Small intestine (tissue), 4 donors: ENCODE results near the gene BUB3. TPM values are rescaled to one million over a fixed set of nuclear protein-coding genes. Genes with fewer than 3 reads are reported as not detected.

Source experiments
- polyA plus RNA-seq, 4 donors: library from polyadenylated mRNA; stranded (reverse) in 3 of 4; unstranded in 1 of 4; fragments of 200-250 nt in 3 of 4; fragments of 120-200 nt in 1 of 4; gene quantifications; one replicate each; pipeline versions ENCODE4 v1.2.1 to v1.2.3, GENCODE V29; 2013
- donor health status: healthy with polysubstance abuse.
- donor health status: Bipolar disorder and iron deficiency.
- donor health status: healthy.

The BUB3 gene
- polyA plus RNA-seq, 4 donors: 37.6 to 83.6 (median 63.8) TPM

Other genes with a start within 250 kb of the BUB3 start
- not detected for gene FAM24A, start 243.8 kb upstream of the BUB3 start, polyA plus RNA-seq
- 1 to 10 TPM; 2.7 to 9.1 (median 4.8) TPM for gene C10orf88, start 200.2 kb upstream of the BUB3 start, polyA plus RNA-seq
- gene PSTK, start 174.0 kb upstream of the BUB3 start, polyA plus RNA-seq: 1 to 10 TPM; 1.4 to 6.1 (median 2.9) TPM
- 10 to 100 TPM in 2 of 4 donors, 1 to 10 TPM in 2; 5.1 to 17.3 (median 12.0) TPM for gene IKZF5, start 145.6 kb upstream of the BUB3 start, polyA plus RNA-seq
- gene ACADSB, start 145.4 kb upstream of the BUB3 start, polyA plus RNA-seq: 10 to 100 TPM in 3 of 4 donors, 1 to 10 TPM in 1; 7.7 to 26.4 (median 13.5) TPM
- gene HMX3, start 18.4 kb upstream of the BUB3 start, polyA plus RNA-seq: under 1 TPM in 2 of 4 donors, not detected in 2; 0.31 to 0.51 TPM
- gene HMX2, start 6.3 kb upstream of the BUB3 start, polyA plus RNA-seq: under 1 TPM in 2 of 4 donors, not detected in 2; 0.12 to 0.48 TPM